Endothelial cell of umbilical vein (primary cell): Measurements from ENCODE around the gene TCERG1L. TPM values are rescaled to one million over a fixed set of nuclear protein-coding genes. Genes with fewer than 3 reads are reported as not detected.

Source experiments
- BruUV-seq: library from RNA; stranded (reverse); fragments of 400-500 nt; replicated peaks from 2 replicates; lab custom pipeline; 2021; lab: Mats Ljungman, UMichigan
- CTCF ChIA-PET: fragments of 300-600, 350-600 bp; sonication (Branson Sonifier 250); formaldehyde crosslinking; loops from one replicate; lab custom pipeline; 2021; ENCODE audit warnings: antibody characterized with exemption, inconsistent platforms; lab: Charles Lee
- POLR2A ChIA-PET: fragments of 300-600, 350-600 bp; sonication (Branson Sonifier 250); formaldehyde crosslinking; loops from one replicate; lab custom pipeline; 2021; ENCODE audit warnings: antibody characterized with exemption, inconsistent platforms; lab: Charles Lee
- DNase-seq: peaks from one replicate; pipeline ENCODE4 v3.0.0-alpha.2; 2011; ENCODE audit warnings: low read depth, low spot score
- FAIRE-seq: peaks from 2 replicates; lab custom pipeline; 2011; peaks lifted over from hg19 to GRCh38; lab: Jason Lieb, UNC
- H2AFZ ChIP-seq: 2 replicates; pipeline ENCODE4 v1.6.0; 2012; ENCODE audit warnings: low read depth, low read length, control low read depth, inconsistent platforms
- H3K27ac ChIP-seq: 2 replicates; pipeline ENCODE4 v1.5.1; 2011; ENCODE audit warnings: low read depth, mild to moderate bottlenecking, control low read depth, low read length, moderate library complexity; ENCODE audit not compliant: insufficient read depth
- H3K27me3 ChIP-seq, 2 experiments: 2 replicates each; pipeline versions ENCODE4 v1.6.0 to v1.6.1; 2011; ENCODE audit warnings: low read length in 2 of 2, mixed read lengths in 1 of 2; ENCODE audit not compliant: control insufficient read depth in 2 of 2, insufficient read depth in 2 of 2
- H3K36me3 ChIP-seq, 2 experiments: 2 replicates in 1 of 2; 3 replicates in 1 of 2; pipeline ENCODE4 v1.5.1; 2011; ENCODE audit warnings: low read length in 2 of 2, mild to moderate bottlenecking in 1 of 2, moderate library complexity in 1 of 2; ENCODE audit not compliant: control insufficient read depth in 2 of 2, insufficient read depth in 2 of 2; ENCODE audit errors: extremely low read depth in 1 of 2
- H3K4me1 ChIP-seq: 3 replicates; pipeline ENCODE4 v1.5.1; 2011; ENCODE audit warnings: mild to moderate bottlenecking, low read length; ENCODE audit not compliant: control insufficient read depth, insufficient read depth; ENCODE audit errors: extremely low read depth
- H3K4me2 ChIP-seq: 2 replicates; pipeline ENCODE4 v1.6.1; 2011; ENCODE audit warnings: low read length, control low read depth, mixed read lengths; ENCODE audit not compliant: insufficient read depth
- H3K4me3 ChIP-seq, 3 experiments: fragments of 200-600 bp in 1 of 3; sonication (generic), shearing (Covaris generic) in 1 of 3; replicated peaks in 1 of 3; 2 replicates each; pipeline ENCODE4 v1.5.1; 2011 to 2016; ENCODE audit warnings: control low read depth in 3 of 3, low read length in 3 of 3, mild to moderate bottlenecking in 2 of 3, inconsistent platforms in 1 of 3, low read depth in 1 of 3, moderate library complexity in 1 of 3; ENCODE audit not compliant: insufficient read depth in 1 of 3
- H3K79me2 ChIP-seq: 2 replicates; pipeline ENCODE4 v1.6.0; 2012; ENCODE audit warnings: low read length, inconsistent platforms; ENCODE audit not compliant: control insufficient read depth, insufficient read depth
- H3K9ac ChIP-seq: replicated peaks from 2 replicates; pipeline ENCODE3; 2011; ENCODE audit warnings: low read length, control low read depth; ENCODE audit not compliant: insufficient read depth; ENCODE audit errors: extremely low read depth
- H3K9me1 ChIP-seq: replicated peaks from 3 replicates; pipeline ENCODE4 v1.6.0; 2011; ENCODE audit warnings: mild to moderate bottlenecking, low read length; ENCODE audit not compliant: control insufficient read depth, insufficient read depth; ENCODE audit errors: extremely low read depth
- H3K9me3 ChIP-seq: replicated peaks from 2 replicates; pipeline ENCODE4 v1.5.1; 2012; ENCODE audit warnings: low read length, inconsistent platforms; ENCODE audit not compliant: control insufficient read depth, insufficient read depth
- H4K20me1 ChIP-seq: replicated peaks from 2 replicates; pipeline ENCODE3; 2011; ENCODE audit warnings: mild to moderate bottlenecking, low read length; ENCODE audit not compliant: control insufficient read depth, insufficient read depth; ENCODE audit errors: extremely low read depth
- EZH2 ChIP-seq: IDR thresholded peaks from 2 replicates; pipeline ENCODE4 v1.6.1; 2012; ENCODE audit warnings: borderline replicate concordance, low read depth, mild to moderate bottlenecking, moderate library complexity, low read length, inconsistent platforms; ENCODE audit not compliant: severe bottlenecking
- FOS ChIP-seq: IDR thresholded peaks from 2 replicates; pipeline ENCODE4 v1.6.1; 2011; ENCODE audit warnings: mild to moderate bottlenecking, low read length, moderate library complexity, borderline replicate concordance; ENCODE audit not compliant: insufficient read depth
- GATA2 ChIP-seq: IDR thresholded peaks from 2 replicates; pipeline ENCODE4 v1.7.0; 2011; ENCODE audit warnings: low read depth, mild to moderate bottlenecking, moderate library complexity, mixed read lengths, low read length; ENCODE audit not compliant: insufficient read length, insufficient read depth
- JUN ChIP-seq: IDR thresholded peaks from 2 replicates; pipeline ENCODE4 v1.6.1; 2011; ENCODE audit warnings: borderline replicate concordance, low read depth; ENCODE audit not compliant: insufficient read length, insufficient read depth
- MYC ChIP-seq: IDR thresholded peaks from one replicate; pipeline ENCODE4 v1.6.1; 2011; ENCODE audit warnings: mild to moderate bottlenecking, low read depth, low read length
- POLR2A ChIP-seq: IDR thresholded peaks from 2 replicates; pipeline ENCODE4 v1.6.1; 2012; ENCODE audit warnings: low read depth, mild to moderate bottlenecking, control low read depth, low read length
- POLR2AphosphoS5 ChIP-seq: IDR thresholded peaks from 2 replicates; pipeline ENCODE4 v1.6.1; 2012; ENCODE audit warnings: low read depth, mild to moderate bottlenecking, control low read depth, low read length, moderate library complexity; ENCODE audit not compliant: insufficient read depth
- dilution Hi-C: fragments of 300-500 bp; cut with MboI; formaldehyde crosslinking; loops from one replicate; pipeline ENCODE4 v1.15.0; 2019; ENCODE audit warnings: low sequenced_read_pairs; ENCODE audit not compliant: extremely low pct_ligation_motif_present
- intact Hi-C: fragments of 100-400 bp; cut with micrococcal nuclease; formaldehyde crosslinking; loops from one replicate; pipeline ENCODE4 v1.10.0; 2022
- polyA plus RNA-seq, 4 experiments: library from polyadenylated mRNA; depleted of rRNA in 3 of 4; stranded (reverse) in 3 of 4; unstranded in 1 of 4; fragments of >200 nt; gene quantifications; 2 replicates each; pipeline versions ENCODE4 v1.2.1 to v1.2.3, GENCODE V29; 2011 to 2012; ENCODE audit warnings: missing spikeins in 1 of 4
- total RNA-seq: library from RNA; stranded (reverse); gene quantifications from 2 replicates; pipeline ENCODE4 v1.2.3, GENCODE V29; 2021
- TF ChIP-seq, protein P1 (sequence below): IDR thresholded peaks from 2 replicates; pipeline ENCODE4 v1.6.1; 2011; ENCODE audit not compliant: insufficient read depth, insufficient read length
- TF ChIP-seq, protein P2 (sequence below), 2 donors: IDR thresholded peaks; 1 replicate in 1 of 2; 2 replicates in 1 of 2; pipeline ENCODE4 v1.5.1; 2011; ENCODE audit warnings: low read length in 2 of 2, mild to moderate bottlenecking in 2 of 2, moderate library complexity in 2 of 2, control low read depth in 1 of 2, inconsistent platforms in 1 of 2, low read depth in 1 of 2; ENCODE audit not compliant: insufficient read depth in 1 of 2; ENCODE audit errors: extremely low read depth in 1 of 2

TCERG1L gene
- total and polyA plus RNA-seq, 2 donors (not counting 3 experiments of a cell fraction or from before 2014, with no cell fraction given): not detected

DNA sequence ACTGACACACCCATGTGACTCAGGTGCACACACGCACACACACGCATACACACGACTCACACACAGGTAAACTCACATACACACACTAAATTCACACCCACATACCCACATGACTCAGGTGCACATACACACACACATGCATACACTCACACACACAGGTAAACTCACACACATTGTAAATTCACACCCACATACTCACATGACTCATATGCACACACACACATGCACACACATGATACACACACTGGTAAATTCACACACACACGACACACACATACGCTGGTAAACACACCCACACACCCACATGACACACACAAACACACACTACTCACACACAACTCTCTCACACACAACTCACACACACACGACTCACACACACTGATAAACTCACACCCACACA is 63.6 kb downstream of the TCERG1L start:
- no peak for FAIRE-seq
- no peak for TF ChIP-seq POLR2A
- no peak for TF ChIP-seq MYC
- TF ChIP-seq, protein P1, sequence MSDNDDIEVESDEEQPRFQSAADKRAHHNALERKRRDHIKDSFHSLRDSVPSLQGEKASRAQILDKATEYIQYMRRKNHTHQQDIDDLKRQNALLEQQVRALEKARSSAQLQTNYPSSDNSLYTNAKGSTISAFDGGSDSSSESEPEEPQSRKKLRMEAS: no peak
- no peak for TF ChIP-seq GATA2
- TF ChIP-seq EZH2: no peak
- TF ChIP-seq, protein P2, sequence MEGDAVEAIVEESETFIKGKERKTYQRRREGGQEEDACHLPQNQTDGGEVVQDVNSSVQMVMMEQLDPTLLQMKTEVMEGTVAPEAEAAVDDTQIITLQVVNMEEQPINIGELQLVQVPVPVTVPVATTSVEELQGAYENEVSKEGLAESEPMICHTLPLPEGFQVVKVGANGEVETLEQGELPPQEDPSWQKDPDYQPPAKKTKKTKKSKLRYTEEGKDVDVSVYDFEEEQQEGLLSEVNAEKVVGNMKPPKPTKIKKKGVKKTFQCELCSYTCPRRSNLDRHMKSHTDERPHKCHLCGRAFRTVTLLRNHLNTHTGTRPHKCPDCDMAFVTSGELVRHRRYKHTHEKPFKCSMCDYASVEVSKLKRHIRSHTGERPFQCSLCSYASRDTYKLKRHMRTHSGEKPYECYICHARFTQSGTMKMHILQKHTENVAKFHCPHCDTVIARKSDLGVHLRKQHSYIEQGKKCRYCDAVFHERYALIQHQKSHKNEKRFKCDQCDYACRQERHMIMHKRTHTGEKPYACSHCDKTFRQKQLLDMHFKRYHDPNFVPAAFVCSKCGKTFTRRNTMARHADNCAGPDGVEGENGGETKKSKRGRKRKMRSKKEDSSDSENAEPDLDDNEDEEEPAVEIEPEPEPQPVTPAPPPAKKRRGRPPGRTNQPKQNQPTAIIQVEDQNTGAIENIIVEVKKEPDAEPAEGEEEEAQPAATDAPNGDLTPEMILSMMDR (IDR thresholded peaks at IDR 0.05; ENCODE audit: extremely low read depth in 1 of 2, insufficient read depth in 1 of 2, low read depth in 1 of 2, low read length in 2 of 2): no peak
- TF ChIP-seq POLR2AphosphoS5: no peak
- TF ChIP-seq JUN: no peak
- no peak for TF ChIP-seq FOS
- H3K27ac ChIP-seq: no peak overlapping the region
- ChIA-PET POLR2A (no interaction called here), CTCF (no interaction called here)
- no peaks in the 10 kb centered on the region for H4K20me1 ChIP-seq
- intact Hi-C loops (no loop called here), dilution Hi-C loops (no loop called here)
- no peaks in the 10 kb centered on the region for H3K4me1 ChIP-seq
- no peak overlapping the region for H3K4me3 ChIP-seq
- H3K36me3 ChIP-seq: no peaks in the 10 kb centered on the region
- no peak overlapping the region for H3K4me2 ChIP-seq
- no peaks in the 10 kb centered on the region for H3K9me1 ChIP-seq
- H3K9me3 ChIP-seq: peaks cover 6% of the 10 kb centered on the region
- H3K79me2 ChIP-seq: no peaks in the 10 kb centered on the region
- no peaks in the 10 kb centered on the region for H3K27me3 ChIP-seq
- H2AFZ ChIP-seq: no peak overlapping the region
- DNase-seq: no peak
- no TSS peak for BruUV-seq
- H3K9ac ChIP-seq: no peak overlapping the region
